ENCODE results near the gene S100A3.

S100A3 gene

DNA sequence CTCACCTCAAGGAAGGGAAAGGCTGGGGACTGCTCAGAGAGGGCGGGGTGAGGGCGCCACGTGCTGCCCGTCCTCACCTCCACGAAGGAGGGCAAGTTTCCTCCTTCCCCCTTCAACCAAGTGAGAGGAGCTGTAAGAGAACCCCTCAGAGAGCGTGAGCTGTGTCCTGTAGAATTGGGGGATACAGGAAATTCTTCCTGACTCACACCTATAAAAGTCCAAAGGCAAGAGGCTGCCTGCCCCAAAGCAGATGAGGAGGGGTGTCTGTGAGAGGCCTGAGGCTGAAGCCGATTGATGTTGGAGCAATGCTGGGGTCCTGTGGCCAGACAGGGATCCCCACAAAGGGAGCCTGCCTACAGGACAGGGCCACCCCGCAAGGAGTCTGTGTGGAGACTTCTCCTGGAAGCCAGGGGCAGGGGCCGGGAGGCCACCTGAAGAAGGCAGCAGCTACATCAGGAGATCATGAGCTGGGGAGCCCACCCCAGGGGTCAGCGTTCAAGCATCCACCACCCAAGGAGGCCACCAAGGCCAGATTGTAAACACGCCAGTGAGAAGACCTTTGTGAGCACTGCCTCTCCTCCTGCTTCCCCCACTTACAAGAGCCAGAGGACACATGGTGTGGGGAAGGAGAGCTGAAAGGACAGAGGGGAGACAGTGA is 41.0 kb downstream of the S100A3 start:
- DNase-seq, result no peak

DNA sequence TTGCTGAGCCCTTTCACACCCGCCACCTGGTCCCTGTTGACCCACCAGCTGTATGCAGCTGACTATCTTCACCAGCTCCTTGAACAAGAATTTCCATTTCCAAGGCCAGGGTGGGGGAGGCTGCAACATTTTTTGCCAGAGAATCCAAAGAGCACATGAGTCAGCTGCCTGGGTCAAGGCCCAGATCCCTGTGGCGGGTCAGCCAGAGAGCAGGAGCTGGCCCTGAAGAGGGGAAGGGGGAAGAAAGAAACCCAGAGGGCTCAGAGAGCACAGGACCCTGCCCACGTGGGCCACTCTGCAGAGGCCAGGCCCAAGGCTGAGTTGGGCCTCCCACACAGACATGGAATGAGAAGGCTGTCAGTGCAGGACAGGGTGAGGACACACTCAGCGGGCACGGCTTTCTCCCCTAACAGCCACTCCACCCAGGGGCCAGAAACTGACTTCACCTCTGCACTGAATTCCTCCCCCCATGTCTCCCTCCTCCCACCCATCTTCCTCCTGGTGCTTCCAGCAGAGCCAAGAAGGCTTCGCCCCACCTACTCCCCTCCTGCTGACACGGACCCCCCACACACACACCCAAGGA is 42.1 kb downstream of the S100A3 start:
- DNase-seq, result no peak

DNA sequence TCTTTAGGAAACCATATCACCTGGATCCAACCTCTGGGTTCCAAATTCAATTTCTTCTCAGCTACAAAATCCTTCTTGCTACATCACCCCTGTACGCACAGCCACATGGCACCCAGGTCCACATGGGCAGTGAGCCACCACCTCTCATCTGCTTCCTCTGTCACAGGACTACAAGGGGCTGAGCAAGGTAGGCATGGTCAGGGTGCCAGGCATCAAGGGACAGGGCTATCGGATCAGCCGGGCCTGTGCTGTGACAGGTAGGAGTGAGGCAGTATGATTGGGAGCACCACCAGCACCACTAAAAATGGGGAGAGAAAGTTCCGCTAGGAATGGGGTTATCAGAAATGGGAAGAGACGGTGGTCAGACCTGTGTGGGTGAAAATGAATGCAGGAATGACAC is 42.7 kb downstream of the S100A3 start:
- DNase-seq, result no peak

DNA sequence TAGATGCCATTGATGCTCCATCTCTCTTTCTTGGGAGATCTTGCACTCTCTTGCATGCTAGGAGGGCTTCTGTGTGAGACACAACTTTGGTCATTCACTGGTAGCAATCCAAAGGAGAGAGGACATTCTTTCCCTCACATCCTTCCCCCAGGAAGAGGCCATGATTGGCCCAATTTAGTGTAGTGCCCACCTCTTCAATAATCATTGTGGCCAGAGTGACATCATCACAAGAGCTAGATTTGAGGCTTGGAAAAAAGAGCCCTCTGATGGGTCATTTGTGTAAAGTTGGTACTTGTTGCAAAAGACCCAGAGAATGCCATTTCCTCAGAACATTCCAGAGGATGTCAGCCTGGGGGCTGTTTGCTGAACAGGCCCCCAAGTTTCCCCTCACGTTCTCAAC is 43.5 kb downstream of the S100A3 start:
- DNase-seq, result no peak

DNA sequence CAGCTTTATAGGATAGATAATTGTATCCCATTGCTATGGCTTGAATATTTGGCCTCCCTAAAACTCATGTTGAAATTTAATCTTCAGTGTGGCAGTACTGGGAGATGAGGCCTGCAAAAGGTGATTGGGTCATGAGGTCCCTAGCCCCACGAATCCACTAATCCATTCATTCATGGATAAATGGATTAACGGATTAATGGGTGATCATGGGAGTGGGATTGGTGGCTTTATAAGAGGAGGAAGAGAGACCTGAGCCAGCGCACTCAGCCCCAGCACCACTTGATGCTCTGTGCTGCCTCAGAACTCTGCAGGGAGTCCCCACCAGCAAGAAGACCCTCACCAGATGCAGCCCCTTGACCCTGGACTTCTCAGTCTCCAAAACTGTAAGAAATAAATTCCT is 45.3 kb downstream of the S100A3 start:
- no peak for DNase-seq

DNA sequence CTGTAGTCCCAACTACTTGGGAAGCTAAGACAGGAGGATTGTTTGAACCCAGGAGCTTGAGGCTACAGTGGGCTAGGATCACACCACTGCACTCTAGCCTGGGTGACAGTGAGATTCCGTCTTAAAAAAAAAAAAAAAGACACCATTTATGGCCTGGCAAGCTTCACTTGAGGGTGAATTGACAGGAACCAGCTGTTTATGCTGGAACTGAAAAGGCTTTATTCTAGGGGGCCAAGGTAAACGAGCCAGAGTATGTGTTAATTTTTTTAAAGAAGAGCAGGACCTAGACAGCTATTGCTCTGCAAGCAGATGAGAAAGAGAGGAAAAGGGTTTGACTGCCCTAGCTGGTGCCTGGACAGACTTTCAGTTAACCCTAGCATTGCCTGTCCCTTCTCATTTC is 50.3 kb downstream of the S100A3 start:
- no peak for DNase-seq

All from NCI-H2107 (cell line).